SU-DHL-6 (cell line): Measurements from ENCODE around the gene PADI2.

Source experiments
- H2AFZ ChIP-seq: fragments of 200-600 bp; sonication (generic); 2 replicates; pipeline ENCODE4 v1.6.1; 2014; ENCODE audit warnings: low read depth, mild to moderate bottlenecking, moderate library complexity, mixed read lengths, antibody characterized with exemption, low read length; ENCODE audit not compliant: severe bottlenecking
- H3F3A ChIP-seq: fragments of 200-600 bp; shearing (Covaris generic); 2 replicates; pipeline ENCODE4 v1.6.0; 2016; ENCODE audit warnings: antibody characterized with exemption, mild to moderate bottlenecking; ENCODE audit not compliant: insufficient read depth
- H3K27ac ChIP-seq: fragments of 200-600 bp; sonication (generic); 2 replicates; pipeline ENCODE4 v1.5.1; 2016; ENCODE audit warnings: low read depth, mild to moderate bottlenecking, low read length, moderate library complexity, mixed read lengths
- H3K27me3 ChIP-seq: fragments of 200-600 bp; sonication (generic), shearing (Covaris generic); 2 replicates; pipeline ENCODE4 v1.6.0; 2014; ENCODE audit warnings: mild to moderate bottlenecking, low read length
- H3K36me3 ChIP-seq: fragments of 200-600 bp; sonication (generic); 2 replicates; pipeline ENCODE4 v1.6.1; 2014; ENCODE audit warnings: mild to moderate bottlenecking, low read length, mixed read lengths
- H3K4me2 ChIP-seq: fragments of 300-600, 200-600 bp; shearing (Covaris generic), sonication (generic); 2 replicates; pipeline ENCODE4 v1.6.0; 2014; ENCODE audit warnings: low read length, low read depth, mild to moderate bottlenecking; ENCODE audit not compliant: poor library complexity, severe bottlenecking
- H3K4me3 ChIP-seq: fragments of 200-600 bp; sonication (generic); 2 replicates; pipeline ENCODE4 v1.5.1; 2014; ENCODE audit warnings: antibody characterized with exemption, low read length, mild to moderate bottlenecking, mixed read lengths; ENCODE audit not compliant: insufficient read depth, poor library complexity, severe bottlenecking
- H3K79me2 ChIP-seq: fragments of 200-600 bp; sonication (generic); 2 replicates; pipeline ENCODE4 v1.6.1; 2014; ENCODE audit warnings: mild to moderate bottlenecking, low read length, moderate library complexity; ENCODE audit not compliant: insufficient read depth
- H3K9ac ChIP-seq: fragments of 200-600 bp; sonication (generic); 2 replicates; pipeline ENCODE4 v1.7.0; 2014; ENCODE audit warnings: mild to moderate bottlenecking, low read length
- H3K9me2 ChIP-seq: fragments of 200-600 bp; sonication (generic); replicated peaks from 2 replicates; pipeline ENCODE4 v1.6.1; 2014; ENCODE audit warnings: low read length; ENCODE audit not compliant: insufficient read depth
- H3K9me3 ChIP-seq: fragments of 200-600 bp; sonication (generic); 2 replicates; pipeline ENCODE4 v1.6.1; 2014; ENCODE audit warnings: low read length, mixed read lengths; ENCODE audit not compliant: insufficient read depth
- H4K20me1 ChIP-seq: fragments of 200-600 bp; sonication (generic); 2 replicates; pipeline ENCODE4 v1.6.1; 2014; ENCODE audit warnings: low read depth, mild to moderate bottlenecking, antibody characterized with exemption, low read length, moderate library complexity, mixed read lengths
- CTCF ChIP-seq: fragments of 200-600 bp; sonication (generic); IDR thresholded peaks from one replicate; pipeline ENCODE4 v1.5.1; 2017; ENCODE audit warnings: antibody characterized with exemption, mild to moderate bottlenecking, low read length, moderate library complexity; ENCODE audit not compliant: insufficient read depth, poor library complexity, severe bottlenecking
- EZH2phosphoT487 ChIP-seq: fragments of 200-600 bp; sonication (generic), shearing (Covaris generic); conservative IDR thresholded peaks from 2 replicates; pipeline ENCODE4 v1.6.1; 2018; ENCODE audit warnings: mild to moderate bottlenecking, antibody characterized with exemption, low read length, moderate library complexity, mixed read lengths

The PADI2 gene

GRCh38 chr1:17023573-17023972 is 95.7 kb downstream of the PADI2 start:
- H3K27ac ChIP-seq = no peak overlapping the region
- TF ChIP-seq CTCF (no peak), EZH2phosphoT487 (no peak)
- no peaks in the 10 kb centered on the region for H3K9me3 ChIP-seq
- H3K4me3 ChIP-seq = no peak overlapping the region
- H3K36me3 ChIP-seq = peaks cover 10% of the 10 kb centered on the region; the same call in 1 of the 2 replicates
- no peaks in the 10 kb centered on the region for H3K9me2 ChIP-seq
- no peak overlapping the region for H2AFZ ChIP-seq
- no peaks in the 10 kb centered on the region for H3K79me2 ChIP-seq
- no peak overlapping the region for H3K4me2 ChIP-seq
- H4K20me1 ChIP-seq = no peaks in the 10 kb centered on the region
- no peak overlapping the region for H3K9ac ChIP-seq
- H3K27me3 ChIP-seq = no peaks in the 10 kb centered on the region
- no peaks in the 10 kb centered on the region for H3F3A ChIP-seq

- H4K20me1 ChIP-seq = no peaks in the 10 kb centered on the region
- no peaks in the 10 kb centered on the region for H3K9me3 ChIP-seq
- no peak overlapping the region for H3K4me2 ChIP-seq
- no peaks in the 10 kb centered on the region for H3F3A ChIP-seq
- H3K36me3 ChIP-seq = peaks cover 10% of the 10 kb centered on the region; the same call in 1 of the 2 replicates
- H3K9me2 ChIP-seq = no peaks in the 10 kb centered on the region
- H3K9ac ChIP-seq = no peak overlapping the region
- no peaks in the 10 kb centered on the region for H3K27me3 ChIP-seq
- no peak overlapping the region for H3K4me3 ChIP-seq
- H2AFZ ChIP-seq = no peak overlapping the region
- TF ChIP-seq EZH2phosphoT487 (no peak), CTCF (no peak)
- H3K27ac ChIP-seq = no peak overlapping the region
- H3K79me2 ChIP-seq = no peaks in the 10 kb centered on the region
Measured at GRCh38 chr1:17023102-17023501, 96.1 kb downstream of the PADI2 start.

GRCh38 chr1:17021896-17022295 is 97.4 kb downstream of the PADI2 start:
- Histone ChIP-seq H3K27me3 (no peaks in the 10 kb centered on the region), H3F3A (no peaks in the 10 kb centered on the region), H4K20me1 (no peaks in the 10 kb centered on the region), H3K9me2 (no peaks in the 10 kb centered on the region), H3K27ac (no peak overlapping the region), H3K79me2 (no peaks in the 10 kb centered on the region), H3K4me2 (no peak overlapping the region), H3K36me3 (peaks cover 10% of the 10 kb centered on the region; the same call in 1 of the 2 replicates), H3K9me3 (no peaks in the 10 kb centered on the region), H3K4me3 (no peak overlapping the region), H3K9ac (no peak overlapping the region), H2AFZ (no peak overlapping the region)
- no peak for TF ChIP-seq EZH2phosphoT487
- TF ChIP-seq CTCF = no peak
